Spleen (tissue), 7 donors: ENCODE measurements around the gene TAF1B.

ENCODE experiments used
- CTCF ChIP-seq, 11 experiments: fragments of 200-600 bp in 7 of 11; fragments of 450-650 bp in 4 of 11; sonication (generic) in 4 of 11; IDR thresholded peaks in 8 of 11; conservative IDR thresholded peaks in 3 of 11; 1 replicate in 7 of 11; 2 replicates in 4 of 11; pipeline versions ENCODE4 v1.4.0 to v1.8.0; 2016 to 2021; ENCODE audit warnings: antibody characterized with exemption in 11 of 11, inconsistent platforms in 4 of 11, mild to moderate bottlenecking in 1 of 11
- POLR2A ChIP-seq, 3 donors: fragments of 450-650 bp; IDR thresholded peaks; one replicate each; pipeline ENCODE4 v1.5.1; 2017; ENCODE audit warnings: antibody characterized with exemption in 3 of 3, mild to moderate bottlenecking in 1 of 3
- donor health status: DM: no; HTN: no; CAD: no; lungs with moderate emphysema.
- donor health status: DM: no; HTN: no; CAD: no.
- donor health status: DM: no; HTN: no; CAD: no.

GRCh38 chr2:9982891-9983290 is 139.6 kb downstream of the TAF1B start:
- TF ChIP-seq CTCF (IDR thresholded peaks at IDR 0.05 in 8 of 11, conservative IDR thresholded peaks at IDR 0.05 in 3 of 11), result peak in 1 of 11 experiments; percentile 12
- no peak for TF ChIP-seq POLR2A (IDR thresholded peaks at IDR 0.05)
